ENCODE data around the gene ARHGAP24. TPM values are rescaled to one million over a fixed set of nuclear protein-coding genes. Genes with fewer than 3 reads are reported as not detected.

The ARHGAP24 gene
- polyA plus RNA-seq, 2 of the 4 experiments (the other 2 are of a cell fraction), result 1.7 to 12.1 TPM

GRCh38 chr4:85498068-85498733, 23.3 kb downstream of the ARHGAP24 start:
- WGBS (ENCODE audit: missing lambda C conversion rate), result 14% methylated on average over 5 of the region's 5 CpGs
- no peak overlapping the region for H3K4me3 ChIP-seq
- DNase-seq (ENCODE audit: low read depth in 1 of 2, low spot score in 1 of 2) (peak in 1 of 2 experiments; percentile 79), ATAC-seq (peak; percentile 60 to 81; a peak in 4 of 6 replicates), FAIRE-seq (no peak)
- peak overlapping the region; percentile 94 for H3K4me2 ChIP-seq
- no peaks in the 10 kb centered on the region for H3K9me3 ChIP-seq
- TF ChIP-seq NPAS2 (CRISPR knock-in tag; IDR thresholded peaks at IDR 0.05; ENCODE audit: borderline replicate concordance) (no peak), BHLHE40 (IDR thresholded peaks at IDR 0.05; ENCODE audit: low read depth, low read length) (no peak), CBX2 (IDR thresholded peaks at IDR 0.05; ENCODE audit: borderline replicate concordance, low read depth) (no peak), PBX3 (IDR thresholded peaks at IDR 0.05) (no peak), HDAC2 (IDR thresholded peaks at IDR 0.05) (no peak), ZSCAN20 (CRISPR knock-in tag; IDR thresholded peaks at IDR 0.05) (no peak), TP53 (CRISPR knock-in tag; IDR thresholded peaks at IDR 0.05) (no peak), POLR2AphosphoS2 (conservative IDR thresholded peaks at IDR 0.05; ENCODE audit: low read length) (no peak), FOXS1 (CRISPR knock-in tag; IDR thresholded peaks at IDR 0.05) (no peak), RNF2 (IDR thresholded peaks at IDR 0.05; ENCODE audit: borderline replicate concordance, low read depth) (no peak), CEBPB (IDR thresholded peaks at IDR 0.05) (no peak), NFE2L2 (conservative IDR thresholded peaks at IDR 0.05; ENCODE audit: low read length) (no peak), EHF (CRISPR knock-in tag; IDR thresholded peaks at IDR 0.05) (peak; percentile 31; the same call in 1 of the 2 replicates), EHMT2 (IDR thresholded peaks at IDR 0.05; ENCODE audit: low read depth) (no peak), GATA3 (IDR thresholded peaks at IDR 0.05; ENCODE audit: borderline replicate concordance) (peak; percentile 37; the same call in 1 of the 2 replicates), JUN (IDR thresholded peaks at IDR 0.05) (no peak)
- TF ChIP-seq, protein P1, sequence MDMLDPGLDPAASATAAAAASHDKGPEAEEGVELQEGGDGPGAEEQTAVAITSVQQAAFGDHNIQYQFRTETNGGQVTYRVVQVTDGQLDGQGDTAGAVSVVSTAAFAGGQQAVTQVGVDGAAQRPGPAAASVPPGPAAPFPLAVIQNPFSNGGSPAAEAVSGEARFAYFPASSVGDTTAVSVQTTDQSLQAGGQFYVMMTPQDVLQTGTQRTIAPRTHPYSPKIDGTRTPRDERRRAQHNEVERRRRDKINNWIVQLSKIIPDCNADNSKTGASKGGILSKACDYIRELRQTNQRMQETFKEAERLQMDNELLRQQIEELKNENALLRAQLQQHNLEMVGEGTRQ (IDR thresholded peaks at IDR 0.05), result no peak
- TF ChIP-seq, protein P2, sequence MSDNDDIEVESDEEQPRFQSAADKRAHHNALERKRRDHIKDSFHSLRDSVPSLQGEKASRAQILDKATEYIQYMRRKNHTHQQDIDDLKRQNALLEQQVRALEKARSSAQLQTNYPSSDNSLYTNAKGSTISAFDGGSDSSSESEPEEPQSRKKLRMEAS (IDR thresholded peaks at IDR 0.05), result peak; percentile 47; the same call in 1 of the 2 replicates
- TF ChIP-seq, protein P3, sequence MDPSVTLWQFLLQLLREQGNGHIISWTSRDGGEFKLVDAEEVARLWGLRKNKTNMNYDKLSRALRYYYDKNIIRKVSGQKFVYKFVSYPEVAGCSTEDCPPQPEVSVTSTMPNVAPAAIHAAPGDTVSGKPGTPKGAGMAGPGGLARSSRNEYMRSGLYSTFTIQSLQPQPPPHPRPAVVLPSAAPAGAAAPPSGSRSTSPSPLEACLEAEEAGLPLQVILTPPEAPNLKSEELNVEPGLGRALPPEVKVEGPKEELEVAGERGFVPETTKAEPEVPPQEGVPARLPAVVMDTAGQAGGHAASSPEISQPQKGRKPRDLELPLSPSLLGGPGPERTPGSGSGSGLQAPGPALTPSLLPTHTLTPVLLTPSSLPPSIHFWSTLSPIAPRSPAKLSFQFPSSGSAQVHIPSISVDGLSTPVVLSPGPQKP (IDR thresholded peaks at IDR 0.05; ENCODE audit: low read depth, low read length), result no peak
- H3K27ac ChIP-seq, result peak overlapping the region; percentile 84 to 87
- H3K4me1 ChIP-seq, result peaks cover 37% of the 10 kb centered on the region
- POLR2A ChIA-PET, result no interaction called here
- CTCF ChIA-PET, result no interaction called here

DNA sequence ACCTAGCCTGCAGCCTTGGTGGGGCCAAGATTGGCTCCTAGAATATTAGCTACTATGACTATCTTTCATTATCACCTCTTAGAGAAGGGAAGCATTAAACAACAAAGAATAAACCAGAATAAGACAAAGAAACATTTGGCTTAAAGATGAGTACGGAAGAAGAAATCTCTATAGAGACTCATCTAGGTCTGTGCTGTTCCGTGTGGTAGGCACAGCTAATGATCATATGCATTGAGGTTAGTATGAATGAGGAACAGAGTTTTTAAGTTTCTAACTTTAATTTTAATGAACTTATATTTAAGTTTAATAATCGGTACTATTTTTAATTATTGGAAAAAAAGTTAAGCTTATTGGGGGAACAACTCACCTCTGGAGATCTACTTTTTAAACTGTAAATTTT, 24.6 kb downstream of the ARHGAP24 start:
- FAIRE-seq (no peak), DNase-seq (ENCODE audit: low read depth in 1 of 2, low spot score in 1 of 2) (no peak), ATAC-seq (no peak)
- ChIA-PET POLR2A (no interaction called here), CTCF (no interaction called here)
- H3K4me3 ChIP-seq, result no peak overlapping the region
- H3K27ac ChIP-seq, result peak overlapping the region; percentile 1 to 84; a peak in 1 of 6 replicates
- no peak for TF ChIP-seq ATOH8 (CRISPR knock-in tag; IDR thresholded peaks at IDR 0.05; ENCODE audit: low read depth)
- TF ChIP-seq CHD2 (IDR thresholded peaks at IDR 0.05; ENCODE audit: low read length, partially characterized antibody), result no peak
- TF ChIP-seq EP300 (IDR thresholded peaks at IDR 0.05), result no peak
- TF ChIP-seq RAD21 (conservative IDR thresholded peaks at IDR 0.05 in 1 of 2, IDR thresholded peaks at IDR 0.05 in 1 of 2), result no peak
- TF ChIP-seq ZNF302 (CRISPR knock-in tag; IDR thresholded peaks at IDR 0.05), result no peak
- TF ChIP-seq HOXB5 (CRISPR knock-in tag; IDR thresholded peaks at IDR 0.05), result no peak
- TF ChIP-seq, protein P3 (IDR thresholded peaks at IDR 0.05; ENCODE audit: low read depth, low read length), result no peak
- no peak for TF ChIP-seq RCOR1 (IDR thresholded peaks at IDR 0.05; ENCODE audit: low read depth, low read length)
- no peak for TF ChIP-seq BCL3 (IDR thresholded peaks at IDR 0.05)
- no peak for TF ChIP-seq MAFK (IDR thresholded peaks at IDR 0.05; ENCODE audit: partially characterized antibody)
- no peak for TF ChIP-seq CEBPB (IDR thresholded peaks at IDR 0.05)
- TF ChIP-seq PBX3 (IDR thresholded peaks at IDR 0.05), result no peak
- TF ChIP-seq, protein P1 (IDR thresholded peaks at IDR 0.05), result no peak
- 85% methylated on average over 3 of the region's 3 CpGs for WGBS (ENCODE audit: missing lambda C conversion rate)
- no peak overlapping the region for H3K4me2 ChIP-seq
- peaks cover 37% of the 10 kb centered on the region for H3K4me1 ChIP-seq
- H3K9me3 ChIP-seq, result no peaks in the 10 kb centered on the region

Data from A549 (cell line).